Esophagus muscularis mucosa (tissue), 4 donors: ENCODE measurements around the gene PARVB. TPM values are rescaled to one million over a fixed set of nuclear protein-coding genes. Genes with fewer than 3 reads are reported as not detected.

Experiments
- DNase-seq: peaks from one replicate; pipeline ENCODE4 v3.0.0-alpha.2; 2017; ENCODE audit errors: extremely low spot score
- H3K27ac ChIP-seq, 4 donors: fragments of 200-600 bp; sonication (generic); replicated peaks in 1 of 4; 1 replicate in 3 of 4; 2 replicates in 1 of 4; pipeline ENCODE4 v1.5.1; 2016 to 2019; ENCODE audit warnings: mild to moderate bottlenecking in 1 of 4
- H3K27me3 ChIP-seq, 4 donors: fragments of 200-600 bp; sonication (generic); one replicate each; pipeline versions ENCODE4 v1.5.1 to v1.6.0; 2016 to 2019
- H3K36me3 ChIP-seq, 4 donors: fragments of 200-600 bp; sonication (generic); one replicate each; pipeline ENCODE4 v1.5.1; 2016 to 2019
- H3K4me1 ChIP-seq, 4 donors: fragments of 200-600 bp; sonication (generic); one replicate each; pipeline ENCODE4 v1.5.1; 2016 to 2019
- H3K4me3 ChIP-seq, 4 donors: fragments of 200-600 bp; sonication (generic); 1 replicate in 2 of 4; 2 replicates in 2 of 4; pipeline ENCODE4 v1.5.1; 2016 to 2019; ENCODE audit warnings: mild to moderate bottlenecking in 4 of 4, moderate library complexity in 1 of 4
- H3K9me3 ChIP-seq, 4 donors: fragments of 200-600 bp; sonication (generic); 1 replicate in 3 of 4; 2 replicates in 1 of 4; pipeline ENCODE4 v1.5.1; 2016 to 2019
- EP300 ChIP-seq: sonication (generic); formaldehyde crosslinking; IDR thresholded peaks from one replicate; pipeline ENCODE4 v1.6.1; 2017; ENCODE audit warnings: antibody characterized with exemption
- POLR2A ChIP-seq: fragments of 450-650 bp; IDR thresholded peaks from one replicate; pipeline ENCODE4 v1.6.1; 2017; ENCODE audit warnings: antibody characterized with exemption, moderate library complexity, mild to moderate bottlenecking, low read depth
- POLR2AphosphoS5 ChIP-seq, 2 donors: sonication (generic); formaldehyde crosslinking; IDR thresholded peaks; one replicate each; pipeline ENCODE4 v1.6.1; 2017; ENCODE audit warnings: antibody characterized with exemption in 2 of 2
- WGBS: methylation state at CpG from one replicate; pipeline ENCODE4 v1.1.5; 2018; 5-methylcytosine and 5-hydroxymethylcytosine counted together
- intact Hi-C: fragments of 100-400 bp; cut with DNase I; formaldehyde crosslinking; loops from one replicate; pipeline ENCODE4 v1.15.1; 2023
- total RNA-seq, 4 donors: library from RNA; depleted of rRNA; stranded (reverse); fragments of >200 nt; gene quantifications; one replicate each; pipeline versions ENCODE4 v1.1.0 to v1.2.1, GENCODE V29; 2016
- TF ChIP-seq, protein P1 (sequence below), 3 experiments: fragments of 200-600 bp in 2 of 3; fragments of 450-650 bp in 1 of 3; sonication (generic) in 2 of 3; IDR thresholded peaks; one replicate each; pipeline ENCODE4 v1.5.1; 2017 to 2019; ENCODE audit warnings: antibody characterized with exemption in 3 of 3, mild to moderate bottlenecking in 2 of 3, moderate library complexity in 1 of 3

The PARVB gene
- total RNA-seq, 4 donors from 2014 or later = 22.0 to 107 (median 45.5) TPM

DNA sequence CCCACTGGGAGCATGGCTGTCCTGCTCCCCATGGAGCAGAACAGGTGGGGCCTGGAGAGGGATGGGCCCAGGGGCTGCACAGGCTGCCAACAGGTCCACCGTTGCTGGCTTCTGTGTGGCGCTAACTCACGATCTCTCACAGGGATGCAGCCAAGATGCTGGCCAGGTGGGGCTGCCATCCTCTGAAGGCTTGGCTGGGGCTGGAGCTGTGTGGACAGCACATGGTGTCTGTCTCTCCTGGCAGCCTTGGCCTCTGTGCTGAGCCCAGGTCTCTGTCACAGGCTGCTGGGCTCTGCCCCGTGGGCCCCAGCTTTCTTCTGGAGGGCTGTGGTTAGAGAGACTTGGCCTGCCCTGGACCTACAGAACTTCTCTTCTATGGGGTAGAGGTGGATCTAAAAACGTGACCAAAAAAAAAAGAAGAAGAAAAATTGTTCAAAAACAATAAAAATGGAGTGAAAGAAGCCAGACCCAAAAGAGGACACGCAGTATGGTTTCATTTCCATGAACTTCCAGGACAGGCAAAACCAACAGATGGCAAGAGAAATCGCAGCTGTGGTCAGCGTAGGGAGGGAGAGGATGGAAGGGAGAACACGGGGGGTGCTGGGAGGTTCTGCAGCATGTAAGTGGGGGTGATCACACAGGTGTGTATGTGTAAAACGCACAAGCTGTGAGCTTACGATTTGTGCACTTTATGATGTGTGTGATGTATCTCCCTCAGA lies 168.9 kb downstream of the PARVB start:
- DNase-seq = no peak
- WGBS = 59% methylated on average over 11 of the region's 11 CpGs
- Histone ChIP-seq H3K9me3 (no peaks in the 10 kb centered on the region), H3K4me1 (peaks cover 0 to 17% (median 13%) of the 10 kb centered on the region in 4 donors), H3K27me3 (peaks cover 0 to 48% (median 0%) of the 10 kb centered on the region in 4 donors), H3K36me3 (no peaks in the 10 kb centered on the region), H3K27ac (no peak overlapping the region), H3K4me3 (no peak overlapping the region)
- no peak for TF ChIP-seq EP300
- TF ChIP-seq, protein P1, sequence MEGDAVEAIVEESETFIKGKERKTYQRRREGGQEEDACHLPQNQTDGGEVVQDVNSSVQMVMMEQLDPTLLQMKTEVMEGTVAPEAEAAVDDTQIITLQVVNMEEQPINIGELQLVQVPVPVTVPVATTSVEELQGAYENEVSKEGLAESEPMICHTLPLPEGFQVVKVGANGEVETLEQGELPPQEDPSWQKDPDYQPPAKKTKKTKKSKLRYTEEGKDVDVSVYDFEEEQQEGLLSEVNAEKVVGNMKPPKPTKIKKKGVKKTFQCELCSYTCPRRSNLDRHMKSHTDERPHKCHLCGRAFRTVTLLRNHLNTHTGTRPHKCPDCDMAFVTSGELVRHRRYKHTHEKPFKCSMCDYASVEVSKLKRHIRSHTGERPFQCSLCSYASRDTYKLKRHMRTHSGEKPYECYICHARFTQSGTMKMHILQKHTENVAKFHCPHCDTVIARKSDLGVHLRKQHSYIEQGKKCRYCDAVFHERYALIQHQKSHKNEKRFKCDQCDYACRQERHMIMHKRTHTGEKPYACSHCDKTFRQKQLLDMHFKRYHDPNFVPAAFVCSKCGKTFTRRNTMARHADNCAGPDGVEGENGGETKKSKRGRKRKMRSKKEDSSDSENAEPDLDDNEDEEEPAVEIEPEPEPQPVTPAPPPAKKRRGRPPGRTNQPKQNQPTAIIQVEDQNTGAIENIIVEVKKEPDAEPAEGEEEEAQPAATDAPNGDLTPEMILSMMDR (IDR thresholded peaks at IDR 0.05) = no peak
- no peak for TF ChIP-seq POLR2AphosphoS5 (IDR thresholded peaks at IDR 0.05)
- no peak for TF ChIP-seq POLR2A
- intact Hi-C loops = no loop called here

DNA sequence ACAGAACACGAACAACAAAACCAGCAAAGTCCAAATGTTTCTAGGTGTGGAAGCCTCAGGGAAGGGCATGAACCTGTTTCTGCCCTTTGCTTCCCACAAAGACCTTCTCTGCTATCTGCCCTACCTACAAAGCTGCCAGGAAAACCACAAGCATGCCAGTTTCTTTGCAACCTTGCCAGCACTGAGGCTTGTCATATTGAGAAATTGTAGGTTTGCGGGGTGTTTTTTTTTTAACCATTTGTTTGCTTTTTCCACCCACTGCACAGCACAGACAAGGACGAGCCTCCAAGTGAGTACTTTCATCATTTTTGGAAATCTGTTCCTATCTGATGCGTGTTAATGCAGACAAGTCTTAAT lies 169.4 kb downstream of the PARVB start:
- Histone ChIP-seq H3K27me3 (peaks cover 0 to 45% (median 0%) of the 10 kb centered on the region in 4 donors), H3K4me3 (no peak overlapping the region), H3K36me3 (no peaks in the 10 kb centered on the region), H3K4me1 (peaks cover 0 to 17% (median 13%) of the 10 kb centered on the region in 4 donors), H3K27ac (no peak overlapping the region), H3K9me3 (no peaks in the 10 kb centered on the region)
- TF ChIP-seq, protein P1 (IDR thresholded peaks at IDR 0.05) = no peak
- no peak for TF ChIP-seq POLR2A
- no peak for TF ChIP-seq POLR2AphosphoS5 (IDR thresholded peaks at IDR 0.05)
- TF ChIP-seq EP300 = no peak
- intact Hi-C loops = no loop called here
- 59% methylated on average over 4 of the region's 4 CpGs for WGBS
- no peak for DNase-seq

DNA sequence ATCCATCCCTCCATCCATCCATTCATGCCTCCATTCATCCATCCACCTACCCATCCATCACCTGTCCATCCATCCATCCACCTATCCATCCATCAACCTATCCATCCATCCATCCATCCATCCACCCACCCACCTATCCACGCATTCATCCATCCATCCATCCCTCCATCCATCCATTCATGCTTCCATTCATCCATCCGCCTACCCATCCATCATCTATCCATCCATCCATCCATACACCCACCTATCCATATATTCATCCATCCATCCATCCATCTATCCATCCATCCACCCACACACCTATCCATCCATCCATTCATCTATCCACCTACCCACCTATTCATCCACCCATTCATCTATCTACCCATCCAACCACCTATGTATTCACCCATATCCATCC lies 170.5 kb downstream of the PARVB start:
- intact Hi-C loops = no loop called here
- WGBS = 91% methylated on average over 2 of the region's 2 CpGs

DNA sequence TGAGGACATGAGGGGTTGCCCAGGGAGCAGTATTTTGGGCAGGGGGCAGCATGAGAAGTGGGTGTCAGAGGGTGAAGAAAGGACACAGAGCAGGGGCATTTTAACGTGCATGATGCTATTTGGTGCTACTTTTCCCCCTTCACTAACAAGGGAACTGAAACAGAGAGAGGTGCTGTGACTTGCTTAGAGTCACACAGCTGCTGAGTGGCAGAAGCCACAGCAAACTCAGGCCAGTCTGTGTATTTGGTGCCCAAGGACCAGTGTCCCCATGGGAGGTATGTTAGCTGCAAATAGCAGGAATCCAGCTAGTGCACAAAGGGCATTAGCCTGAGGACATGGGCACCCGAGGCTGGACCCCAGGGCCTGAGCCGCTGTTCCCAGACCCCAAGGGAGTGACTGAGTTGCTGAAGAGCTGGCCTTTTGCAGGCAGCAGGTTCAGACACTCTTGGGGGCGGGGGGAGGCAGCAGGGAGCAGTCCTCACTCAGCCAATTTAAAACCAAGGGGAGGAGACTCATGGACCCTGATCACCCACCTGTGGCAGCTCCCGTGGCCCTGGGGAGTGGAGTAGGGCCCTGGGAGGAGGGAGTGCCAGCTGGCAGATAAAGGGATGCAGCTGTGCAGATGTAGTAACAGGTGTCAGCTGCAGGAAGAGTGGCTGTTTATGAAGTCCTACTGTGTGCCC lies 171.2 kb downstream of the PARVB start:
- no peak overlapping the region for H3K27ac ChIP-seq
- TF ChIP-seq POLR2AphosphoS5 (IDR thresholded peaks at IDR 0.05) = no peak
- no peak for TF ChIP-seq EP300
- TF ChIP-seq POLR2A = no peak
- TF ChIP-seq, protein P1 (IDR thresholded peaks at IDR 0.05) = no peak
- no peaks in the 10 kb centered on the region for H3K36me3 ChIP-seq
- H3K27me3 ChIP-seq = peaks cover 0 to 60% (median 0%) of the 10 kb centered on the region in 4 donors
- H3K9me3 ChIP-seq = no peaks in the 10 kb centered on the region
- peaks cover 0 to 17% (median 13%) of the 10 kb centered on the region in 4 donors for H3K4me1 ChIP-seq
- intact Hi-C loops = no loop called here
- no peak overlapping the region for H3K4me3 ChIP-seq
- no peak for DNase-seq
- WGBS = 63% methylated on average over 1 of the region's 5 CpGs

More for the DNA sequence above, 170.5 kb downstream of the PARVB start:
- DNase-seq = no peak
- Histone ChIP-seq H3K9me3 (no peaks in the 10 kb centered on the region), H3K36me3 (no peaks in the 10 kb centered on the region), H3K4me1 (peaks cover 0 to 17% (median 13%) of the 10 kb centered on the region in 4 donors), H3K27me3 (peaks cover 0 to 52% (median 0%) of the 10 kb centered on the region in 4 donors), H3K4me3 (no peak overlapping the region), H3K27ac (no peak overlapping the region)
- TF ChIP-seq, protein P1 (IDR thresholded peaks at IDR 0.05) = no peak
- TF ChIP-seq EP300 = no peak
- TF ChIP-seq POLR2AphosphoS5 (IDR thresholded peaks at IDR 0.05) = no peak
- no peak for TF ChIP-seq POLR2A
